Activated T-cell treated with anti-CD3 and anti-CD28 coated beads, Interleukin-2, amount 50 U/mL, for 72 hours (primary cell): Measurements from ENCODE around the gene REM2. TPM values are rescaled to one million over a fixed set of nuclear protein-coding genes. Genes with fewer than 3 reads are reported as not detected.
"Not testable (repeated sequence)": the region's sequence is repeated elsewhere in the genome, so short reads cannot be mapped to it uniquely, and the experiment has no call there.

Source experiments
- ATAC-seq, 2 donors: fragments of 150-1000 bp; cut with Tn5 transposase; replicated peaks in 1 of 2; 2 replicates each; pipeline ENCODE4 v1.10.0; 2021; ENCODE audit warnings: moderate library complexity in 2 of 2, mild to moderate bottlenecking in 1 of 2
- DNase-seq, 2 donors: peaks; one replicate each; pipeline ENCODE4 v3.0.0; 2021 to 2022; ENCODE audit warnings: mixed read lengths in 1 of 2
- H3K27ac Mint-ChIP-seq: one replicate; pipeline ENCODE4 v1.8.0; 2022; ENCODE audit warnings: mild to moderate bottlenecking, moderate library complexity, mixed read lengths
- H3K27me3 Mint-ChIP-seq: one replicate; pipeline ENCODE4 v1.8.0; 2022; ENCODE audit warnings: low read depth, mixed read lengths
- H3K36me3 Mint-ChIP-seq, 2 donors: one replicate each; pipeline ENCODE4 v1.8.0; 2022; ENCODE audit warnings: mixed read lengths in 2 of 2, mild to moderate bottlenecking in 1 of 2; ENCODE audit not compliant: insufficient read depth in 2 of 2
- H3K4me1 Mint-ChIP-seq: one replicate; pipeline ENCODE4 v1.8.0; 2022; ENCODE audit warnings: low read depth, mixed read lengths
- H3K4me3 Mint-ChIP-seq, 2 donors: one replicate each; pipeline ENCODE4 v1.8.0; 2022; ENCODE audit warnings: mild to moderate bottlenecking in 2 of 2, mixed read lengths in 2 of 2, moderate library complexity in 2 of 2
- H3K9me3 Mint-ChIP-seq, 2 donors: one replicate each; pipeline ENCODE4 v1.8.0; 2022; ENCODE audit warnings: mixed read lengths in 2 of 2
- total RNA-seq, 2 donors: library from RNA; stranded (reverse); gene quantifications; one replicate each; pipeline ENCODE4 v1.2.3, GENCODE V29; 2022

The REM2 gene
- total RNA-seq, 2 donors from 2014 or later: 4.6 to 4.7 TPM

DNA sequence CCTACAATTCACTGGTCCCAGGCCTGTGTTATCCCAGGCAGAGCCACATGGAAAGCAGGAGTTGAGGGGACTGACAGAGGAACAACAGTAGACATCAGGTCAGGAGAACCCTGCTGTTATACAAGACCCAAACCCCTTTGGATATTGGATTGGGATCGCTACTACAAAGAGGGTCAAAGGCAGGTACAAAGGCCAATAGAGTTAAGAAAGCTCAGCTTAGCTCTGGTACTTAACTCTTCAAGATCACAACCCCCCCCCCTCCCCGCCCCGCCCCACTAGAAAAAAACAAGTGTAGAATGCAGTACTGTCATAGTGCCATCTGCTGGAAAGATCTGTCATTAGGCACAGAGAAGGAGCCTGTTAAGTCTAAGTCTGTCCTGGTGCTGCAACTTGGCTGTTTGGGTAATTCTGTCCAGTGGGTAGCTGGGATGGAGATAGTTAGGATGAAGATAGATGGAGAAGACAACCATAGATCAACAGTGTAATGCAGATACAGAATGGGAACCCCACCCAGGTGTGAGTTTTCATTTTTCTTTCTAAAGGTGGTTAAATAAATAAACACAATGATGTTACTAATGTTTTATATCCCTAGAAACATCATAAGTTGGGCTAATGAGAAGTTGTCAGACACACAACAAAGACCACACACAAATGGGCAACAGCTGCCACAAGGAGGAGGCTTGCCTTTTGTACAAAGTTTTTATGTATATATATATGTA, 17.2 kb downstream of the REM2 start:
- Mint-ChIP-seq H3K4me3 (no peak overlapping the region), H3K9me3 (no peaks in the 10 kb centered on the region), H3K27me3 (no peaks in the 10 kb centered on the region), H3K27ac (no peak overlapping the region), H3K4me1 (peaks cover 20% of the 10 kb centered on the region), H3K36me3 (peaks cover 3 to 18% of the 10 kb centered on the region in 2 donors)
- DNase-seq: peak; percentile 49 to 55
- ATAC-seq: peak; percentile 55 to 67

DNA sequence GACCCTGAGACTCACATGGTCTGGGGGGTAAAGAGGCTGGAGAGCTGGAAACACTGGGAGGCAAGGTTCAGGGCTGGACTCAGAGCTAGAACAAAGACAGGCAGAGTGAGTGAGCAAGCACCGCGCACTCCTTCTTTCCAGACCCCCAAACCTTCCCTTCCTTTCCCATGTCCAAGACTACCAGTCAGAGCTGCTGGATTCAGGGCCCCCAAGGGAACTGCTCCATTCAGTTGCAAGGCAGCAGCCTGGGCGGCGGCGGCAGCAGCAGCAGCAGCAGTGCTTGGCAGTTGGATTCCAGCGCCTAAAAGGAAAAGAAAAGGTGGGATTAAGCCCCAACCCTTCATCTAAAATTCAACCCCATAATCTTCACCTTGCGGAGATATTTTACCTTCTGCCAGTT, 18.8 kb downstream of the REM2 start:
- H3K36me3 Mint-ChIP-seq: peaks cover 7 to 30% of the 10 kb centered on the region in 2 donors
- ATAC-seq (no peak), DNase-seq (no peak)
- peaks cover 20% of the 10 kb centered on the region for H3K4me1 Mint-ChIP-seq
- H3K27ac Mint-ChIP-seq: no peak overlapping the region
- no peaks in the 10 kb centered on the region for H3K27me3 Mint-ChIP-seq
- H3K4me3 Mint-ChIP-seq: no peak overlapping the region
- no peaks in the 10 kb centered on the region for H3K9me3 Mint-ChIP-seq

DNA sequence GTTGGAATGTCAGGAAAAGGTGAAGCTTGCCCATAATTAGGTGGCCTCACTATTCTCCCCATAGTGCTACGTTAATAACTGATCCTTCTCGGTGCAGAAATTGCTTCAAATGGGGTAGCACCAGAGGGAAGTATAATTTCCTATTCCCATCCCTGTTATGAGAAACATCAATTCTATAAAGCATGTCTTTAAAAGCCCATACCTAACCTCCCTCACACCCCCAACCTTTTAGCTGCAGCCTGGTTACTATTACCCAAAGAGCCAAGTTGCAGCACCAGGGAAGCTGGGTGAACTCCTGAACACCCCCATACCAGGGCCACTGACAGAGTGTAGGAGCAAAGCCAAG, 20.7 kb downstream of the REM2 start:
- peaks cover 10% of the 10 kb centered on the region for H3K4me1 Mint-ChIP-seq
- no peaks in the 10 kb centered on the region for H3K27me3 Mint-ChIP-seq
- peaks cover 7 to 37% of the 10 kb centered on the region in 2 donors for H3K36me3 Mint-ChIP-seq
- ATAC-seq (no peak), DNase-seq (no peak)
- no peak overlapping the region for H3K4me3 Mint-ChIP-seq
- no peaks in the 10 kb centered on the region for H3K9me3 Mint-ChIP-seq
- no peak overlapping the region for H3K27ac Mint-ChIP-seq

DNA sequence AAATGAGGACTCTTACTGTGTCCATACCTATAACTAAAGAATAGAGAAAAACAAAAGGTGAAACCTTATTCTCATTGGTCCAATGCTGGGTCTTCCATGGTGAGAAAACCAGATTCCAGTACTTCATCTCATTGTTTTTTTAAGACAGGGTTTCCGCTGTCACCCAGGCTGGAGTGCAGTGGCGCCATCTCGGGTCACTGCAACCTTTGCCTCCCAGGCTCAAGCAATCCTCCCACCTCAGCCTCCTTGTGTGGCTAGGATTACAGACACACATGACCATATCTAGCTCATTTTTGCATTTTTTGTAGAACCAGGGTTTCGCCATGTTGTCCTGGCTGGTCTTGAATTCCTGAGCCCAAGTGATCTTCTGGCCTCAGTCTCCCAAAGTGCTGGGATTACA, 22.6 kb downstream of the REM2 start:
- ATAC-seq (no peak), DNase-seq (no peak)
- Mint-ChIP-seq H3K9me3 (no peaks in the 10 kb centered on the region), H3K4me1 (peaks cover 5% of the 10 kb centered on the region), H3K27ac (peak overlapping the region; percentile 25), H3K4me3 (no peak overlapping the region), H3K36me3 (peaks cover 11 to 49% of the 10 kb centered on the region in 2 donors), H3K27me3 (no peaks in the 10 kb centered on the region)

DNA sequence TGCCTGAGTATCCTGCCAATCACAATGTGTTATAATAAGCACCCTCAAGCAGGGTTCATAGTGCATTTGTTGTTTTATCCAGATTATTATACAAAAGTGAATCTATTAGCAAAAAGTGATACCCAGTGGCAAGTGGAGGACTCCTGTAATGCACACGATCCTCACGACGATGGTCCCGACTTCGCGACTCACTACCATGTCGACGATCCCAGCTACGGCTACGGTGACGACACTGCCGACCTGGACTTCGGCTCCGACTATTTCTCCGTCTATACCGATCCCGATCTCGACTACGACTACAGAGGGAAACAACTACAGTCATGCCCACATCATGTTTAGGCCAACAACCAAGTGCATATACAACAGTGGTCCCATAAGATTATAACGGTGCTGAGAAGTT, 23.1 kb downstream of the REM2 start:
- ATAC-seq (no peak), DNase-seq (no peak)
- Mint-ChIP-seq H3K4me1 (peaks cover 5% of the 10 kb centered on the region), H3K4me3 (no peak overlapping the region), H3K27me3 (no peaks in the 10 kb centered on the region), H3K27ac (no peak overlapping the region), H3K36me3 (peaks cover 11 to 49% of the 10 kb centered on the region in 2 donors), H3K9me3 (no peaks in the 10 kb centered on the region)

DNA sequence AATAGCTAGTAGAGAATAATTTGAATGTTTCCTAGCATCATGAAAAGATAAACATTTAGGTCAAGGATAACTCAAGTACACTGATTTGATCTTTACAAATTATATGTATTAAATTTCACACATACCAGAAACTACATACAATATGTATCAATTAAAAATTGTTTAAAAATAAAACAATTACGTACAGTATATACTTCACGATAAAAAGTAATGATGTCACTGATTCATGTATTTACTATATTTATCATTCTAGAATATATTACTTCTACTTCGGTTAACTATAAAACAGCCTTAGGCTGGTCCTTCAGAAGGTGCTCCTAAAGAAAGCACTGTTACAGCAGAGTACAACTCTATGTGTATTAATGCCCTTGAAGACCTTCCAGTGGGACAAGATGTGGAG, 24.4 kb downstream of the REM2 start:
- H3K4me3 Mint-ChIP-seq: no peak overlapping the region

DNA sequence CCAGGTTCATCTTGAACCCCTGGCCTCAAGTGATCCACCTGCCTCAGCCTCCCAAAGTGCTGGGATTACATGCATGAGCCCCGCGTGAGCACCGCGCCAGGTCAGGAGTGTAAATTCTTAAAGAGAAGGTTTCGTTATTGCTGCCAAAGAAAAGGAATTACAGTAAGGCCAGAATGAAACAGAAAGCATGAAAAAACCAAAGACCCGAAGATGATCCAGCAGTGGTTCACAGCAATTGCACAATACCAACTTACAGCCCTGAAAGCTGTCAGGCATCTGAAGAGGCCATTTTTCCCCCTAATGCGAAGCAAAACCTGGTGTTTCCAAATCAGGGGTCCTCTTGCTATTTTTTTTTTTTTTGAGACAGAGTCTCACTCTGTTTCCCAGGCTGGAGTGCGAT, 25.6 kb downstream of the REM2 start:
- Mint-ChIP-seq H3K9me3 (no peaks in the 10 kb centered on the region), H3K27me3 (no peaks in the 10 kb centered on the region), H3K4me3 (no peak overlapping the region), H3K36me3 (peaks cover 11 to 42% of the 10 kb centered on the region in 2 donors), H3K27ac (no peak overlapping the region), H3K4me1 (peaks cover 25% of the 10 kb centered on the region)
- no peak for DNase-seq
- no peak for ATAC-seq

More for the DNA sequence above, 24.4 kb downstream of the REM2 start:
- Mint-ChIP-seq H3K4me1 (peaks cover 18% of the 10 kb centered on the region), H3K27me3 (no peaks in the 10 kb centered on the region), H3K9me3 (no peaks in the 10 kb centered on the region), H3K36me3 (peaks cover 11 to 40% of the 10 kb centered on the region in 2 donors), H3K27ac (no peak overlapping the region)
- no peak for ATAC-seq
- no peak for DNase-seq

DNA sequence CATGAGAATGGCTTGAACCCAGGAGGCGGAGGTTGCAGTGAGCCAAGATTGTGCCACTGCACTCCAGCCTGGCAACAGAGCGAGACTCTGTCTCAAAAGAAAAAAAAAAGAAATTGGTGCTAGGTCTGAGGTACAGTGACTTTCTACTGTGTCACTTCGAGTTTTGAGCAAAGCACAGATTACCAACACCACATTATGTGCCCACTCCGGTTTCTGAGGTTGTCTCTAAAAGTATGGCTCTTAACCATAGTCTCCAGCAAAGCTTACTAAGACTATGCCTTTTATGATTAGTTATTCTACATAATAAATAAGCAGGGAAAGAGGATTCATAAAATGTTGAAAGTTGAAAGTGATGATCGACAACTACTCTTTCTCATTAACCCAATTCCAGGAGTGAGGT, 27.9 kb downstream of the REM2 start:
- peaks cover 36% of the 10 kb centered on the region for H3K4me1 Mint-ChIP-seq
- DNase-seq (no peak), ATAC-seq (peak; percentile 32 to 74)
- no peaks in the 10 kb centered on the region for H3K27me3 Mint-ChIP-seq
- no peaks in the 10 kb centered on the region for H3K9me3 Mint-ChIP-seq
- H3K36me3 Mint-ChIP-seq: peaks cover 8 to 33% of the 10 kb centered on the region in 2 donors
- H3K27ac Mint-ChIP-seq: no peak overlapping the region
- H3K4me3 Mint-ChIP-seq: no peak overlapping the region

DNA sequence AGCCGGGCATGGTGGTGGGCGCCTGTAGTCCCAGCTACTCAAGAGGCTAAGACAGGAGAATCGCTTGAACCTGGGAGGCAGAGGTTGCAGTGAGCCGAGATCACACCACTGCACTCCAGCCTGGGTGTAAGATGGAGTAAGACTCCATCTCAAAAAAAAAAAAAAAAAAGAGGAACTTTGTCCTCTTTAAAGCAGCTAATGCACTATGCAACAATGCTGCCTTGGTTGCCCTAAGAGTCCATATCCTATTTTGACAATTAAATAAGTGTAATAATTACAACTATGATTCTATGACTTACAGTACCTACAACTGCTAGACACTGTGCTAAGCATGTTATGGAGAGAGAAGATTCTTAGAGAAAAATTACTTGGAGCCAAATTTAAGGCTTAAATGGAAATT, 31.8 kb downstream of the REM2 start:
- Mint-ChIP-seq H3K36me3 (peaks cover 6 to 17% of the 10 kb centered on the region in 2 donors), H3K4me1 (peaks cover 59% of the 10 kb centered on the region)
- H3K4me3 Mint-ChIP-seq, H3K27ac Mint-ChIP-seq, H3K27me3 Mint-ChIP-seq, H3K9me3 Mint-ChIP-seq, ATAC-seq, DNase-seq: not testable (repeated sequence)

DNA sequence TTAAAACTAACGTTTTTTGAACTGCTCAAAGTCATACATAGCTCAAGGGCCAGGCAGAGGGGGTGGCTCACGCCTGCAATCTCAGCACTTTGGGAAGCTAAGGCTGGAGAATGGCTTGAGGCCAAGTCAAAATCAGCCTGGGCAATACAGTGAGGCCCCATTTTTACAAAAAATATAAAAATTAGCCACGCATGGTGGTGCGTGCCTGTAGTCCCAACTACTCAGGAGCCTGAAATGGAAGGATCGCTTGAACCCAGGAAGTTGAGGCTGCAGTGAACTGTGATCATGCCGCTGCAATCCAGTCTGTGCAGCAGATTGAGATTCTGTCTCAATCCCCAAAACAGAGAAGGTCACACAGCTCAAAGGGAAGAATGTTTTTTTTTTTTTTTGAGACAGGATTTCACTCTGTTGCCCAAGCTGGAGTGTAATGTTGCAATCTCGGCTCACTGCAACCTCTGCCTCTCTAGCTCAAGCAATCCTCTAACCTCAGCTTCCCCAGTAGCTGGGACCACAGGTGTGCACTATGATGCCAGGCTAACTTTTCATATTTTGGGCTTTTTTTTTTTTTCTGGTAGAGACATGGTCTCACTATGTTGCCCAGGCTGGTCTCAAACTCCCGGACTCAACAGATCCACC, 33.0 kb downstream of the REM2 start:
- Mint-ChIP-seq H3K9me3 (no peaks in the 10 kb centered on the region), H3K27ac (no peak overlapping the region), H3K4me1 (peaks cover 64% of the 10 kb centered on the region), H3K27me3 (no peaks in the 10 kb centered on the region), H3K36me3 (peaks cover 6 to 15% of the 10 kb centered on the region in 2 donors), H3K4me3 (no peak overlapping the region)
- ATAC-seq (no peak), DNase-seq (no peak)

DNA sequence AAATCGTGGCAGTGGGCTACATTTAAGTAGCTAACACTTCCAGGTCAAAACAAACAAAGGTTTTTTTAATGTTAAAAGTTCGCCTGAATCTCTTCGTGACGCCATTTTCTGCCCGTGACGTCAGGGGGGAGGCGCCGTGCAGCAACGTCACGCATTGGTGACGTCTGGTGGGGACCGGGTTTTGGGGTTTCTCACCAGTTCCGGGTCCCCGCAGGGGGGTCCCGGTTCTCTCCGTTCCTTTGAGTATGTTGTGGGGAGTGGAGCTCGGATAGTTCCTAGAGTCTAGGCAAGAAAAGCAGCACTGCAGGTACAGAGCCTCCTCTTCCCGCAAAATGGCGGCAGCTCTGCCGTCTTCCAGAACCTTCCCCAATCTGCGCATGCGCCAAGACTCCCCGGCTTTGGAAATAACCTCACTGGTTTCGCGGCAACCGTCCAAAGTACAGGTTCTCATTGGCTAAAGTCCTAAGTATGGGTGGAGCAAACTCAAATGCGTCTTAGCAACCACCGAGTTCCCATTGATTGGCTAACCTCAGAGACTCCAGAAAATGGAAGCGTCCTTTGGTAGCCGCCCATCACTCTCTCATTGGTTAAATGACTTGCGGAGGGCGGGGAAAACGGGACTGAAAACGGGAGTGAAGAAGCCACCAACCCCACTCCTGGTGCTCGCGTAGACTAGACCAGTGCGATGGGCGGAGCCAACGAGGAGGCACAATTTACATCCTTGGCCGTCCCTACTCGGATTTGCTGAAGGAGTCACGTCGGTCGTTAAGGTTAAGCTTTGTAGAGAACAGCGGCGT, 36.0 kb downstream of the REM2 start, which contains the start of gene RBM23:
Gene RBM23 (minus strand): TSS at position 346 of the 797 bp plus-strand sequence.
- DNase-seq (peak; percentile 99), ATAC-seq (peak; percentile 91)
- peaks cover 44% of the 10 kb centered on the region for H3K4me1 Mint-ChIP-seq
- H3K4me3 Mint-ChIP-seq: peak within 1 kb of the TSS; percentile 93 to 98
- H3K27me3 Mint-ChIP-seq: no peaks in the 10 kb centered on the region
- no peaks in the 10 kb centered on the region for H3K9me3 Mint-ChIP-seq
- peak within 1 kb of the TSS; percentile 99 for H3K27ac Mint-ChIP-seq
- peaks cover 10 to 20% of the 10 kb centered on the region in 2 donors for H3K36me3 Mint-ChIP-seq

DNA sequence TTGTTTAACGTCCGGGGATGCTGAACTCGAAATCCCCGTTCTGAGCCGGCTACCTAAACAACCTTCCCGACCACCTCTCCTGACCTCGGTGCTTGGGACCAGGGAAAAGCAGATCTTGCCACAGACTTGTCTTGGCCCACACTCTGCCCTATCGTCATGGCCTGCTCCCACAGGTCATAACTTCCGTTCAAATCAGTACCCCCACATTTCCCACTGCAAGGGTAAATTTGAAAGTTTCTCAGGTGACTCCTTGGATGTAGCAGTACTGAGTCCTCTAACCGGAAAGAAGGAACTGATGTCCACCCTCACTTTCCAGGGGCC, 36.5 kb downstream of the REM2 start:
- Mint-ChIP-seq H3K36me3 (peaks cover 10 to 22% of the 10 kb centered on the region in 2 donors), H3K27me3 (no peaks in the 10 kb centered on the region), H3K4me3 (peak overlapping the region; percentile 93 to 98), H3K4me1 (peaks cover 44% of the 10 kb centered on the region), H3K27ac (peak overlapping the region; percentile 99), H3K9me3 (no peaks in the 10 kb centered on the region)
- DNase-seq: no peak
- peak; percentile 3 to 7 for ATAC-seq

DNA sequence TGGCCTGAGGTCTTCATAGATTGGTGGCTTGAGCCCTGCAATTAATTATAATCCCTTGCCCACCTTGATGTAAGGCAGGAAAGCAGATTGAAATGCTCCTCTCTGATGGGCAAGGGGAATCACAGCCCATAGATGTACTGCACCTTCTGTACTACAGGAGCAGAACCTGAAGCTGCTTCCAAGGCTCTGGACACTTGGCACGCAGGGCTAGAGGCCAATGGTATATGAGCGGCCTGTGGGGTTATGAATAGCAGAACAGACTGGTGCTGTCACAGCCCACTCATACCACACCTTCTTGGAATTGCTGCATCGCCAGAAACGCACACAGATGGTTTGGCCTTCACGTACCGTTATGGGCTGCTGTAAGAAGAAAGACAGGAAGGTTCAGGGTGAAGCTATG, 37.7 kb downstream of the REM2 start:
- ATAC-seq (no peak), DNase-seq (no peak)
- Mint-ChIP-seq H3K9me3 (no peaks in the 10 kb centered on the region), H3K4me1 (peaks cover 35% of the 10 kb centered on the region), H3K27me3 (no peaks in the 10 kb centered on the region), H3K27ac (peak overlapping the region; percentile 9), H3K4me3 (no peak overlapping the region), H3K36me3 (peaks cover 10 to 20% of the 10 kb centered on the region in 2 donors)
